Naive B cell (primary cell): Measurements from ENCODE around the gene HSF2BP. TPM values are rescaled to one million over a fixed set of nuclear protein-coding genes. Genes with fewer than 3 reads are reported as not detected.

Source experiments
- ATAC-seq, 2 donors: fragments of 150-1000 bp; cut with Tn5 transposase; 2 replicates each; pipeline ENCODE4 v1.10.0; 2021; ENCODE audit warnings: low read depth in 2 of 2, mild to moderate bottlenecking in 2 of 2, moderate library complexity in 2 of 2
- DNase-seq: peaks from one replicate; pipeline ENCODE4 v3.0.0; 2022
- H3K27ac Mint-ChIP-seq, 6 donors: one replicate each; pipeline ENCODE4 v1.8.0; 2020 to 2022; ENCODE audit warnings: mild to moderate bottlenecking in 6 of 6, mixed read lengths in 6 of 6, moderate library complexity in 5 of 6, inconsistent platforms in 2 of 6
- H3K27me3 Mint-ChIP-seq, 3 donors: one replicate each; pipeline ENCODE4 v1.8.0; 2021 to 2022; ENCODE audit warnings: mixed read lengths in 3 of 3, mild to moderate bottlenecking in 1 of 3
- H3K36me3 Mint-ChIP-seq, 2 donors: one replicate each; pipeline ENCODE4 v1.8.0; 2020 to 2022; ENCODE audit warnings: mixed read lengths in 2 of 2, inconsistent platforms in 1 of 2, mild to moderate bottlenecking in 1 of 2
- H3K4me1 Mint-ChIP-seq, 3 donors: one replicate each; pipeline ENCODE4 v1.8.0; 2020 to 2022; ENCODE audit warnings: mixed read lengths in 3 of 3, inconsistent platforms in 1 of 3, mild to moderate bottlenecking in 1 of 3, moderate library complexity in 1 of 3
- H3K4me3 Mint-ChIP-seq, 8 donors: one replicate each; pipeline ENCODE4 v1.8.0; 2020 to 2022; ENCODE audit warnings: mild to moderate bottlenecking in 8 of 8, mixed read lengths in 8 of 8, moderate library complexity in 8 of 8, inconsistent platforms in 2 of 8
- H3K9me3 Mint-ChIP-seq, 7 donors: one replicate each; pipeline ENCODE4 v1.8.0; 2020 to 2022; ENCODE audit warnings: mixed read lengths in 7 of 7, mild to moderate bottlenecking in 5 of 7, inconsistent platforms in 2 of 7, moderate library complexity in 1 of 7
- polyA plus RNA-seq, 6 donors: library from polyadenylated mRNA; unstranded; fragments of 300-500 nt; fragmentation: Illumina TruSeq; gene quantifications; one replicate each; pipeline ENCODE4 v1.2.3, GENCODE V29; 2021; ENCODE audit warnings: low read depth in 6 of 6

The HSF2BP gene
- polyA plus RNA-seq, 6 donors from 2014 or later = 0.13 to 1.2 (median 0.49) TPM; not detected in 2

DNA sequence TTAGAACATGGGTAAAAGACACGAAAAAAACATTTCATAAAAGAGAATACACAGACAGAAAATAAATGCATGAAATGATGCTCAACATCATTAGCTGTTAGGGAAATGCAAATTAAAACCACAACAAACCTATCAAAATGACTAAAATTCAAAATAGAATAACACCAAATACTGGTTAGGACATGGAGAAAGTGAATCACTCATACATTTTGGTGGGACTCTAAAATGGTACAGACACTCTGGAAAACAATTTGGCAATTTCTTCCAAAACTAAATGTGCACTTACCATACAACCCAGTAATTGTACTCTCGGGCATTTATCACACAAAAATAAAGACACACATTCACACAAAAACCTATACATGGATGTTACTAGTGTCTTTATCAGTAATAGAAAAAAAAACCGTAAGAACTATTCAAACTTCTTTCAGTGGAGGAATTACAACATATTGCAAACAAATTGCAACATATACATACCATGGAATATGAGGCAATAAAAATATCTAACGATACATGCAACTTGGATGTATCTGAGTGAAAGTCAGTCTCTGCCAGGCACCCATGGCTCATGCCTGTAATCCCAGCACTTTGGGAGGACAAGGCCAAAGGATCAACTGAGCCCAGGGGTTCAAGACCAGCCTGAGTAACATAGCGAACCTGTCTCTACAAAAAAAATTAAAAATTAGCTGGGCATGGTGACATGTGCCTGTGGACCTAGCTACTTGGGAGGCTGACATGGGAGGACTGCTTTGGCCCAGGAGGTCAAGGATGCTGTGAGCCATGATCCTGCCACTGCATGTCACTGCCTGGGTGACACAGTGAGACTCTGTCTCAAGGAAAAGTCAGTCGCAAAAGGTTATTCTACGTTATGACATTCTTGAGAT, 19.6 kb downstream of the HSF2BP start:
- H3K36me3 Mint-ChIP-seq = no peaks in the 10 kb centered on the region
- H3K27me3 Mint-ChIP-seq = no peaks in the 10 kb centered on the region
- no peaks in the 10 kb centered on the region for H3K9me3 Mint-ChIP-seq
- ATAC-seq (no peak), DNase-seq (no peak)
- no peak overlapping the region for H3K4me3 Mint-ChIP-seq
- no peaks in the 10 kb centered on the region for H3K4me1 Mint-ChIP-seq
- peak overlapping the region in 1 of 6 donors; percentile 21 for H3K27ac Mint-ChIP-seq

DNA sequence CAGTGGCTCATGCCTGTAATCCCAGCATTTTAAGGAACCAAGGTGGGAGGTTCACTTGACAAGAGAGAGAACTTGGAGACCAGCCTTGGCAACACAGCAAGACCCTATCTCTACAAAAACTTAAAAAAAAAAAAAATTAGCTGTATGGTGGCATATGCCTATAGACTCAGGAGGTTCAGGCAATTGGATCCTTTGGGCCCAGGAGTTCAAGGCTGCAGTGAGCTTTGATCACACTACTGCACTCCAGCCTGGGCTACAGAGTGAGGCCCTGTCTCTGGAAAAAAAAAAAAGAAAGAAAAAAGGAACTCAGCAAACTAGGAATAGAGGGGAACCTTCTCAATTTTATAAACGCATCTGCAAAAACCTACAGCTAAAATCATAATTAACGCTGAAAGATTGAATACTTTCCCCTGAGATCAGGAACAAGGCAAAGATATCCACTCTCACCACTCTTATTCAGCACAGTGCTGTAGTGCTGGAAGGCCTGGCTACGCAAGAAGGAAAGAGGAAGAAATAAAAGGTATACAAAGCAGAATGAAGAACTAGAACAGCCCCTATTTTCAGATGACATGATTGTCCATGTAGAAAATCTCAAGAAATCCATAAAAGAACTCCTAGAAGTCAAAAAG, 21.6 kb downstream of the HSF2BP start:
- H3K36me3 Mint-ChIP-seq = no peaks in the 10 kb centered on the region
- H3K27ac Mint-ChIP-seq = peak overlapping the region in 2 of 6 donors; percentile 18 to 73
- DNase-seq (no peak), ATAC-seq (no peak)
- H3K4me3 Mint-ChIP-seq = no peak overlapping the region
- no peaks in the 10 kb centered on the region for H3K4me1 Mint-ChIP-seq
- no peaks in the 10 kb centered on the region for H3K9me3 Mint-ChIP-seq
- no peaks in the 10 kb centered on the region for H3K27me3 Mint-ChIP-seq

DNA sequence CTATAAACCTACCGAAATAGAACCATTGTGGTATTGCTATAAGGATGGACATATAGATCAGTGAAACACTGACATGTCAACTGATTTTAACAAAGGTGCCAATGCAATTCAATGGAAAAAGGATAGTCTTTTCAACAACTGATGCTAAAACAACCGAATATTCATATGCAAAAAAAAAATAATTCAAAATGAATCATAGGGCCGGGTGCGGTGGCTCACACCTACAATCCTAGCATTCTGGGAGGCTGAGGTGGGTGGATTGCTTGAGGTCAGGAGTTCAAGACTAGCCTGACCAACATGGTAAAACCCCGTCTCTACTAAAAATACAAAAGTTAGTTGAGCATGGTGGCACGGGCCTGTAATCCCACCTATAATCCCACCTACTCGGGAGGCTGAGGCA, 23.9 kb downstream of the HSF2BP start:
- peaks cover 0 to 1% (median 0%) of the 10 kb centered on the region in 7 donors for H3K9me3 Mint-ChIP-seq
- no peak for ATAC-seq
- peaks cover 0 to 11% (median 0%) of the 10 kb centered on the region in 3 donors for H3K27me3 Mint-ChIP-seq

DNA sequence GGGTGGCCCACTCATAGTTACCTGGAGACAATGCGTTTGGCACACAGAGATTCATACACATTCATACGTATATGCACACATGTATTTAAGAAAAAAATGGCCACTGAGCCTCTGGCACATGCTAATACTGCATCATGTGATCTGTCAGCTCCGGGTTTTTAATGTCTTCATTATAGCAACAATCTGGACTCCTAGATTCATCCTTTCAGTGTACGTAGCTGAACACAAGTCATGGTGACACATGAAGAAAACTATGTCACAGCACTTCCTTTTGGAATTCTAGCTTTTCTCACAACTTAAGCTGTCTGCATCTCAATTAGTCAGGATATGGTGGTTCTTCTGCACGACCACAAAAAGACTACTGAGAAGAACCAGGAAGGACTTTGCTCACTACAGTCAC, 24.7 kb downstream of the HSF2BP start:
- ATAC-seq = no peak
- Mint-ChIP-seq H3K4me3 (no peak overlapping the region), H3K9me3 (peaks cover 0 to 1% (median 0%) of the 10 kb centered on the region in 7 donors), H3K4me1 (no peaks in the 10 kb centered on the region), H3K27me3 (peaks cover 0 to 11% (median 0%) of the 10 kb centered on the region in 3 donors), H3K27ac (no peak overlapping the region), H3K36me3 (no peaks in the 10 kb centered on the region)
- no peak for DNase-seq

More for the DNA sequence above, 23.9 kb downstream of the HSF2BP start:
- no peaks in the 10 kb centered on the region for H3K4me1 Mint-ChIP-seq
- no peak for DNase-seq
- no peak overlapping the region for H3K4me3 Mint-ChIP-seq
- H3K36me3 Mint-ChIP-seq = no peaks in the 10 kb centered on the region
- peak overlapping the region in 1 of 6 donors; percentile 32 for H3K27ac Mint-ChIP-seq

DNA sequence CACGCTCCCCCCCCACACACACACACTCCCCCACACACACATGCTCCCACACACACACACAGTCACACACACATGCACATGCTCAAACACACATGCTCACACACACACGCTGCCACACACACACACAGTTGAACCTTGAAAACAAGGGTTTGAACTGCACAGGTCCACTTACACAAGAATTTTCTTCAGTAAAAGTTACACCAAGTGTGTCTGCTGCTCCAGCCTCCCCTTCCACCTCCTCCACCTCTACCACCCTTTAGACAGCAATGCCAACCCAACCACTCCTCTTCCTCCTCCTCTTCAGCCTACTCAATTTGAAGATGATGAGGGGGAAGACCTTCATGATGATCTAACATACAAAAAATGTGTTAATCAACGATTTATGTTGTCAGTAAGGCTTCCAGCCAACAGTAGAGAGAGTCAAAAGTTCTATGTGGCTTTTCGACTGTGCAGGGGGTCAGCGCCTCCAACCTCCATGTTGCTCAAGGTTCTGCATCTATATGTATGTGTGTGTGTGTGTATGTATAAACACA, 26.8 kb downstream of the HSF2BP start:
- ATAC-seq (no peak), DNase-seq (no peak)
- no peak overlapping the region for H3K27ac Mint-ChIP-seq
- peaks cover 6 to 8% of the 10 kb centered on the region in 2 donors for H3K36me3 Mint-ChIP-seq
- H3K4me1 Mint-ChIP-seq = no peaks in the 10 kb centered on the region
- H3K4me3 Mint-ChIP-seq = no peak overlapping the region
- peaks cover 0 to 11% (median 0%) of the 10 kb centered on the region in 3 donors for H3K27me3 Mint-ChIP-seq
- peaks cover 0 to 7% (median 2%) of the 10 kb centered on the region in 7 donors for H3K9me3 Mint-ChIP-seq

DNA sequence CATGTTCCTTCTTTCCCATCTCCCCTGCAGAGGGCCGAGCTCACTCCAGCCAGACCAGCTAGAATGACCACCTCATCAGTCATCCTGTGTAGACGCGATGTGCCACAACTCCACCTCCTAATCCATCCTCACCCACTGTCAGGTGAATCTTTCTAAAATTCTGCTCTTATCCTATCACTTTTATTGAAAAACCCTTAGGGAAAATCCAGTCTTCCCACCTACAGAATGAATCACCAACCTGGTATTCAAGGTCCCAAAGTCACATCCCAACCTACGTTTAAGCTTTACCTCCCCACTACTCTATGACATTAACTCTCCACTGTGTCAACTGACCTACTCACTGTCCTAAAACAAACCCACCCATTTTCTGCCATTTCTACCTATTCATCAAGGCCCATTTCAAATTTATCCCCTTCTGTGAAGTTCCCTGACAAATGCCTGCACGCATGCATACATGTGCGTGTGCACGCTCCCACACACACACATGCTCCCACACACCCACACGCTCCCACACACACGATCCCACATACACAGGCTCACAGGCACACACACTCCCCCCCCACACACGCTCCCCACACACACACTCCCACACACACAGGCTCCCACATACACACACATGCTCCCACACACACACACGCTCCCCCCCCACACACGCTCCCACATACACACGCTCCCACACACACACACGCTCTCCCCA, 27.7 kb downstream of the HSF2BP start:
- H3K4me3 Mint-ChIP-seq = no peak overlapping the region
- no peaks in the 10 kb centered on the region for H3K4me1 Mint-ChIP-seq
- peaks cover 0 to 11% (median 0%) of the 10 kb centered on the region in 3 donors for H3K27me3 Mint-ChIP-seq
- peaks cover 0 to 7% (median 2%) of the 10 kb centered on the region in 7 donors for H3K9me3 Mint-ChIP-seq
- H3K36me3 Mint-ChIP-seq = peaks cover 6 to 8% of the 10 kb centered on the region in 2 donors
- DNase-seq (no peak), ATAC-seq (no peak)
- H3K27ac Mint-ChIP-seq = no peak overlapping the region

DNA sequence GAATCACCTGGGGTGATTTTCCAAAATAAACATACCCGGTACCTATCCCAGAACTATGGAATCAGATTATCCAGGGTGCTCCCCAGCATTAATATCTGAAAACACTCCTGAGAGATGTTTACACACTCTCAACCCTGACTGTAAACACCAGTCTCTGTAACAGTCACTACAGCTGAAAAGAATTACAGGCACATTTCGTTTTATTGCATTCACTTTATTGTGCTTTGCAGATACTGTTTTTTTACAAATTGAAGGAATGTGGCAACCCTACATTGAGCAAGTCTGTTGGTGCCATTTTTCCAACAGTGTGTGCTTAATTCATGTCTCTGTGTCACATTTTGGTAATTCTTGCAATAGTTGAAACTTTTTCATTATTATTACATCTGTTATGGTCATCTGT, 31.8 kb downstream of the HSF2BP start:
- Mint-ChIP-seq H3K36me3 (peaks cover 8 to 9% of the 10 kb centered on the region in 2 donors), H3K4me1 (peaks cover 0 to under 1% (median 0%) of the 10 kb centered on the region in 3 donors), H3K27me3 (peaks cover 0 to 11% (median 0%) of the 10 kb centered on the region in 3 donors), H3K4me3 (no peak overlapping the region), H3K9me3 (peaks cover 0 to 7% (median 2%) of the 10 kb centered on the region in 7 donors), H3K27ac (no peak overlapping the region)
- ATAC-seq (no peak), DNase-seq (no peak)

DNA sequence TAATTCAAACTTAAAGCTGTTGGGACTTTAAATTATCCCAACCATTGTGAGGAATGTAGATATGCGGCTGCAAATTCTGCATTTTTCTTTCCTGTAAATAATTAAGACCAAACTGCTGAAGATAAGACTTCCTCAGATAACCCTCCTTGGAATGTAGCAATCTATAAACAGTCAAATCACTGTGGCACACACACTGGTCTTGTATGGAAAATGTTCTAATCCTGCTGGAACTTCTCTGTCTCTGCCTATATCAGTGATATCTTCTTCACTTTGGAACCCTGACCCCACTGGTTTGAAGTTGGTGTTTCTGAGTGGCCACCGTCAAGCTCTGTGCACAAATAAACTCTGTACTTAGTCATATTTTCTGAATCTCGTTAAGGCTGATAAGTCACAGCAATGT, 32.9 kb downstream of the HSF2BP start:
- Mint-ChIP-seq H3K27me3 (peaks cover 0 to 5% (median 0%) of the 10 kb centered on the region in 3 donors), H3K27ac (no peak overlapping the region), H3K4me3 (no peak overlapping the region), H3K4me1 (peaks cover 8 to 12% (median 9%) of the 10 kb centered on the region in 3 donors), H3K36me3 (peaks cover 8 to 9% of the 10 kb centered on the region in 2 donors), H3K9me3 (peaks cover 0 to 7% (median 1%) of the 10 kb centered on the region in 7 donors)
- no peak for ATAC-seq
- no peak for DNase-seq

DNA sequence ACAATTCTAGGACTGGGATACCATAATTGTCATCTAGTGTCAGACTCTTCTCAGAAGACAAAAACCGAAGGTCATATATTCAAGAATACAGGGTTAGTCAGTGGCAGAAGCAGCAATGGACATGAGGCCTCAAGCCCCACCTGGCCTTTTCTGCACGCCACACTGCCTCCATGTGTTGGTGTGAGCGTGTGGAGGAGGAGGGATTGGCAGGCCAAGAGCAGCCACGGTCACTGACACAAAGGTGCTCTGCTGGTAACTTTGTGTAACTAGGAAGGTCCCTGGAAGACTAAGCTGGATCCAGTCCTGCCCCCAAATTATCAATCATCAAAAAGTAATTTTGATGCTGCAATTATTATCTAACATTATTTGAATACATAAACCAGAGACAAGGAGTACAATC, 34.9 kb downstream of the HSF2BP start:
- peaks cover 3 to 22% (median 10%) of the 10 kb centered on the region in 7 donors for H3K9me3 Mint-ChIP-seq
- H3K4me3 Mint-ChIP-seq = no peak overlapping the region
- ATAC-seq (no peak), DNase-seq (no peak)
- H3K27ac Mint-ChIP-seq = no peak overlapping the region
- H3K4me1 Mint-ChIP-seq = peaks cover 16 to 23% (median 18%) of the 10 kb centered on the region in 3 donors
- H3K36me3 Mint-ChIP-seq = peaks cover 13 to 22% of the 10 kb centered on the region in 2 donors
- no peaks in the 10 kb centered on the region for H3K27me3 Mint-ChIP-seq

DNA sequence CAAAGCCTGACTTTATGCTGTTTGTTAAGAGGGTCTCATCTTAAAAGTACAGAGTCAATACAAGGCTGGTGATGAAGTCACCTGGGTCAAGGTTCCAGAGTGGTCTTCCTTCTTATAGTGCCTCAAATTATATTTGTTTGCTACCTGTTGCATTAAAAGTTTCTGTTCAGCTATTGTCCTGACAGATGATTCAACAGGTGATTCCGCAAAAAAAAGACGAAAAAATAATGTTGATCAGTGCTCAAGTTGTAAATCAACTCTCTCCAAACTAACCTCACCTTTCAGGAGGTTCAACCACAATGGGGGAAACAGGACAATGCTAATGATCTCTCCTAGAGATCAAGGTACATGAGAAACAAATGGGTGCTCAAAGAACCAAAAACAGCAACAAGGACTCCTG, 35.7 kb downstream of the HSF2BP start:
- ATAC-seq (no peak), DNase-seq (no peak)
- Mint-ChIP-seq H3K4me1 (peaks cover 16 to 23% (median 18%) of the 10 kb centered on the region in 3 donors), H3K27ac (no peak overlapping the region), H3K4me3 (no peak overlapping the region), H3K36me3 (peaks cover 13 to 22% of the 10 kb centered on the region in 2 donors), H3K9me3 (peaks cover 3 to 19% (median 10%) of the 10 kb centered on the region in 7 donors), H3K27me3 (no peaks in the 10 kb centered on the region)

DNA sequence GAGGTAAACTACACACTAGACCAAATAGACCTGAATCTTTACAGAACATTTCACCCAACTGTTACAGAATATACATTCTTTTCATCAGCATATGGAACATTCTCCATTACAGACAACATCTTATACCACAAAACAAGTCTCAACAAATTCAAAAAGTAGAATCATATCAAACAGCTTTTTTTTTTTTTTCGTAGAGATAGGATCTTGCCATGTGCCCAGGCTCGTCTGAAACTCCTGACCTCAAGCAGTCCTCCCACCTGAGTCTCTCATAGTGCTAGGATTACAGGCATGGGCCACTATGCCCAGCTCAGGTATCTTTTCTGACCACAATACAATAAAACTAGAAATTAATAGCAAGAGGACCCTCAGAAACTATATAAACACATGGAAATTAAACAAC, 36.5 kb downstream of the HSF2BP start:
- Mint-ChIP-seq H3K27me3 (no peaks in the 10 kb centered on the region), H3K4me3 (peak overlapping the region in 1 of 8 donors; percentile 33), H3K27ac (peak overlapping the region in 1 of 6 donors; percentile 12), H3K9me3 (peaks cover under 1 to 19% (median 10%) of the 10 kb centered on the region in 7 donors), H3K4me1 (peaks cover 16 to 23% (median 18%) of the 10 kb centered on the region in 3 donors), H3K36me3 (peaks cover 7 to 17% of the 10 kb centered on the region in 2 donors)
- ATAC-seq (no peak), DNase-seq (no peak)

DNA sequence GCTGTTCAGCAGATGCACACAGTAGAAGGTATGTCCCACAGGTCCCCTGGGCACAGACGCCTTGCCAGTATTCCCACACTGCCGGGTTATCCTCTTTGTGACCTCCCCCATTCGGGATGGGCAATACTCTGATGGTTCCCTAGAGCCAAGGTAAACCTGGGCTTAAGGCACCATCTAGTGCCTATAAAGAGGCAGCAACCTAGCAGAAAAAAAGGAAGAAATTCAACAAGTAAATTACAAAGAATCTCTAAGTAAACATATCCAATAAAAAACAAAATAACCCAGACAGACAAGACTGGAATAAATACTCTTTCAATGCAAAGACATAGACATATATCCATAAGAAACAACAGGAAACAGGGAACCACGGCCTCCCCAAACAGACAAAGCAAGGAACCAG, 39.4 kb downstream of the HSF2BP start:
- Mint-ChIP-seq H3K27me3 (no peaks in the 10 kb centered on the region), H3K9me3 (peaks cover 0 to 19% (median 10%) of the 10 kb centered on the region in 7 donors), H3K4me3 (no peak overlapping the region), H3K27ac (peak overlapping the region in 1 of 6 donors; percentile 84), H3K36me3 (peaks cover 7 to 15% of the 10 kb centered on the region in 2 donors), H3K4me1 (peaks cover 16 to 23% (median 18%) of the 10 kb centered on the region in 3 donors)
- no peak for ATAC-seq
- DNase-seq = no peak

DNA sequence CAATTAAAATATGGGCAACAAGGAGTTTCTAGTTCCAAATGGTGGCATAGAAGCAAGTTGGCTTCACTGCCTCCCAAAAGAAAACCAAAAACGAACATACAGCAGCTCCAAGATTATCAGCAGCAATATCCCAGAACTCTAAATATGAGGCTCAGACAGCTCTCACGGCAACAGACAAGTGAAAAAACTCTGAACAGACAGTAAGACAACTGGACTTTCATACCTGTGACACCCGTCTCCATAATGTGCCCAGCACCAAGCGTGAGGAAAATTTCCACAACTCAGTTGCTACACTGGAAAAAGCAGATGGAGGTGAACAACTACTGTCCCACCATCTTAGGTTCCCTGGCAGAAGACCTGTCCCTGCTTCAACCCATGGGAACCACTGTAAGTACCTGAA, 39.9 kb downstream of the HSF2BP start:
- no peak for DNase-seq
- H3K27me3 Mint-ChIP-seq = no peaks in the 10 kb centered on the region
- H3K36me3 Mint-ChIP-seq = peaks cover 7 to 15% of the 10 kb centered on the region in 2 donors
- no peak for ATAC-seq
- no peak overlapping the region for H3K4me3 Mint-ChIP-seq
- peaks cover 16 to 23% (median 18%) of the 10 kb centered on the region in 3 donors for H3K4me1 Mint-ChIP-seq
- peak overlapping the region in 1 of 6 donors; percentile 37 for H3K27ac Mint-ChIP-seq
- H3K9me3 Mint-ChIP-seq = peaks cover 0 to 19% (median 10%) of the 10 kb centered on the region in 7 donors
